HepG2 (cell line): ENCODE results near the gene AK2. TPM values are rescaled to one million over a fixed set of nuclear protein-coding genes. Genes with fewer than 3 reads are reported as not detected.
A peak's percentile ranks its signal among the peaks of the same experiment; 100 is the strongest.

Experiments
- ARID5B ChIP-seq: IDR thresholded peaks from 2 replicates; pipeline ENCODE4 v1.4.0; 2020; ENCODE audit warnings: mild to moderate bottlenecking, missing genetic modification reagents
- ATF4 ChIP-seq, 2 experiments: fragments of 450-650 bp in 1 of 2; sonication (generic) in 1 of 2; formaldehyde crosslinking; IDR thresholded peaks; 2 replicates each; pipeline versions ENCODE4 v1.5.0 to v1.8.0; 2020 to 2022; ENCODE audit warnings: mild to moderate bottlenecking in 1 of 2, missing genetic modification reagents in 1 of 2
- KDM1A ChIP-seq: IDR thresholded peaks from 2 replicates; pipeline ENCODE4 v1.6.1; 2016; ENCODE audit warnings: missing compliant biosample characterization
- SATB2 ChIP-seq: sonication (generic); formaldehyde crosslinking; IDR thresholded peaks from 2 replicates; pipeline ENCODE4 v1.5.0; 2020; ENCODE audit warnings: missing genetic modification reagents
- SPEN ChIP-seq: sonication (generic); formaldehyde crosslinking; IDR thresholded peaks from 2 replicates; pipeline ENCODE4 v1.5.1; 2020; ENCODE audit warnings: low read depth, mild to moderate bottlenecking, missing genetic modification reagents
- USF2 ChIP-seq, 2 experiments: sonication (generic) in 1 of 2; formaldehyde crosslinking in 1 of 2; IDR thresholded peaks; 2 replicates each; pipeline versions ENCODE4 v1.5.1 to v1.6.1; 2011 to 2020; ENCODE audit warnings: borderline replicate concordance in 1 of 2, low read depth in 1 of 2, low read length in 1 of 2, mild to moderate bottlenecking in 1 of 2, missing genetic modification reagents in 1 of 2, moderate library complexity in 1 of 2
- ZGPAT ChIP-seq: IDR thresholded peaks from 2 replicates; pipeline ENCODE4 v1.6.1; 2016; ENCODE audit warnings: mild to moderate bottlenecking
- ZNF329 ChIP-seq: sonication (generic); formaldehyde crosslinking; IDR thresholded peaks from 2 replicates; pipeline ENCODE4 v1.9.0; 2021; ENCODE audit warnings: low read depth, mild to moderate bottlenecking, missing genetic modification reagents
- ZSCAN31 ChIP-seq: sonication (generic); formaldehyde crosslinking; IDR thresholded peaks from 2 replicates; pipeline ENCODE4 v1.5.0; 2020; ENCODE audit warnings: low read depth, mild to moderate bottlenecking, missing genetic modification reagents
- ZXDC ChIP-seq: sonication (generic); formaldehyde crosslinking; IDR thresholded peaks from 2 replicates; pipeline ENCODE4 v1.5.0; 2020; ENCODE audit warnings: mild to moderate bottlenecking, missing genetic modification reagents
- polyA plus RNA-seq, 8 experiments: library from polyadenylated mRNA; depleted of rRNA in 3 of 8; stranded (reverse) in 7 of 8; unstranded in 1 of 8; fragments of >200 nt; fragmentation: Illumina TruSeq in 4 of 8; extraction: Trizol in 4 of 8; gene quantifications; 2 replicates each; pipeline versions ENCODE4 v1.2.1 to v1.2.3, GENCODE V29; 2011 to 2016; ENCODE audit warnings: low read depth in 4 of 8, missing spikeins in 1 of 8, mixed read lengths in 1 of 8; ENCODE audit not compliant: insufficient read depth in 1 of 8
- total RNA-seq, 5 experiments: library from RNA; depleted of rRNA; stranded (reverse); fragments of >200 nt; fragmentation: Illumina TruSeq; extraction: Trizol; gene quantifications; 2 replicates each; pipeline ENCODE4 v1.2.3, GENCODE V29; 2016; ENCODE audit warnings: low read depth in 1 of 5

AK2 gene
- total and polyA plus RNA-seq, 2 of the 13 experiments (the other 11 are each of a cell fraction or from before 2014, with no cell fraction given) = 170 to 188 TPM

GRCh38 chr1:32964461-32965250 lies 72.0 kb downstream of the AK2 start, which contains the start of gene RNF19B (continued):
- TF ChIP-seq ATF4 (CRISPR knock-in tag; IDR thresholded peaks at IDR 0.05) = peak in 1 of 2 experiments; percentile 46; a peak in 1 of 4 replicates
- TF ChIP-seq KDM1A = no peak
- peak; percentile 49; the same call in 1 of the 2 replicates for TF ChIP-seq USF2 (IDR thresholded peaks at IDR 0.05; ENCODE audit: low read depth, low read length)
- TF ChIP-seq USF2 (CRISPR knock-in tag; IDR thresholded peaks at IDR 0.05; ENCODE audit: borderline replicate concordance) = peak; percentile 81; the same call in 1 of the 2 replicates
- TF ChIP-seq ZGPAT (CRISPR knock-in tag) = peak; percentile 58
- 0 out of 2 replicates have a peak, but pooled peaks have one; percentile 13 for TF ChIP-seq ZSCAN31 (CRISPR knock-in tag)
- peak; percentile 76 for TF ChIP-seq SPEN
- peak; percentile 65; the same call in 1 of the 2 replicates for TF ChIP-seq ZNF329
- peak; percentile 50; the same call in 1 of the 2 replicates for TF ChIP-seq ZXDC (CRISPR knock-in tag)
- no peak for TF ChIP-seq SATB2 (CRISPR knock-in tag)
- TF ChIP-seq ARID5B = peak; percentile 55
